PC-3 (cell line): ENCODE results near the gene CNGA2.

Experiments used
- CTCF ChIP-seq: fragments of 300-600 bp; sonication (generic); conservative IDR thresholded peaks from 2 replicates; pipeline ENCODE4 v1.5.1; 2017; ENCODE audit warnings: antibody characterized with exemption, low read depth, mild to moderate bottlenecking, low read length
- EZH2phosphoT487 ChIP-seq: fragments of 300-600 bp; sonication (generic); IDR thresholded peaks from 2 replicates; pipeline ENCODE4 v1.6.1; 2018; ENCODE audit warnings: mild to moderate bottlenecking, antibody characterized with exemption, low read length, borderline replicate concordance

GRCh38 chrX:151789179-151789800 is 54.7 kb downstream of the CNGA2 start:
- no peak for TF ChIP-seq CTCF
- TF ChIP-seq EZH2phosphoT487: no peak
